Uterus (tissue), 4 donors: ENCODE results near the gene GTSF1L. TPM values are rescaled to one million over a fixed set of nuclear protein-coding genes. Genes with fewer than 3 reads are reported as not detected.

ENCODE experiments used
- DNase-seq, 2 donors: peaks; one replicate each; pipeline ENCODE4 v3.0.0-alpha.2; 2019 to 2020
- H3K27ac ChIP-seq, 2 donors: fragments of 200-600 bp; sonication (generic); 1 replicate in 1 of 2; 2 replicates in 1 of 2; pipeline ENCODE4 v1.5.1; 2016 to 2018
- H3K27me3 ChIP-seq, 2 donors: fragments of 200-600 bp; sonication (generic); one replicate each; pipeline ENCODE4 v1.5.1; 2018 to 2019; ENCODE audit warnings: control low read depth in 1 of 2
- H3K36me3 ChIP-seq, 2 donors: fragments of 200-600 bp; sonication (generic); one replicate each; pipeline ENCODE4 v1.5.1; 2019; ENCODE audit warnings: control low read depth in 1 of 2
- H3K4me1 ChIP-seq, 2 donors: fragments of 200-600 bp; sonication (generic); one replicate each; pipeline ENCODE4 v1.5.1; 2018 to 2019; ENCODE audit warnings: control low read depth in 1 of 2
- H3K4me3 ChIP-seq, 2 donors: fragments of 200-600 bp; sonication (generic); 1 replicate in 1 of 2; 2 replicates in 1 of 2; pipeline ENCODE4 v1.5.1; 2018 to 2019; ENCODE audit warnings: mild to moderate bottlenecking in 1 of 2
- H3K9me3 ChIP-seq, 2 donors: fragments of 200-600 bp; sonication (generic); one replicate each; pipeline ENCODE4 v1.5.1; 2019; ENCODE audit warnings: control low read depth in 1 of 2
- CTCF ChIP-seq, 4 experiments: fragments of 200-600 bp in 2 of 4; fragments of 450-650 bp in 2 of 4; sonication (generic) in 2 of 4; IDR thresholded peaks; one replicate each; pipeline ENCODE4 v1.5.1; 2016 to 2019; ENCODE audit warnings: antibody characterized with exemption in 4 of 4, mild to moderate bottlenecking in 2 of 4, moderate library complexity in 1 of 4
- POLR2A ChIP-seq, 2 donors: fragments of 450-650 bp; IDR thresholded peaks; one replicate each; pipeline ENCODE4 v1.6.1; 2016; ENCODE audit warnings: antibody characterized with exemption in 2 of 2, mild to moderate bottlenecking in 1 of 2, moderate library complexity in 1 of 2
- intact Hi-C: fragments of 100-400 bp; cut with DNase I; formaldehyde crosslinking; loops from one replicate; pipeline ENCODE4 v1.15.1; 2023; ENCODE audit warnings: low total_unique reads
- total RNA-seq, 4 donors: library from RNA; depleted of rRNA in 3 of 4; stranded (reverse); fragments of >200 nt in 3 of 4; gene quantifications; one replicate each; pipeline versions ENCODE4 v1.1.0 to v1.2.4, GENCODE V29; 2014 to 2023
- donor health status: DM: yes; HTN: yes; CAD: no.

The GTSF1L gene
- total RNA-seq = not detected

GRCh38 chr20:43726811-43727338 is at the start of gene GTSF1L:
Gene GTSF1L, minus strand, starts transcription at chr20:43727002. Its CDS starts 308 bp downstream, at chr20:43726694.
- H3K9me3 ChIP-seq = no peaks in the 10 kb centered on the region

GRCh38 chr20:43774754-43775153 is 48.0 kb upstream of the GTSF1L start:
- Histone ChIP-seq H3K27me3 (no peaks in the 10 kb centered on the region), H3K27ac (no peak overlapping the region), H3K4me3 (no peak overlapping the region), H3K36me3 (no peaks in the 10 kb centered on the region), H3K9me3 (no peaks in the 10 kb centered on the region), H3K4me1 (no peaks in the 10 kb centered on the region)
- DNase-seq = no peak
- no peak for TF ChIP-seq POLR2A (IDR thresholded peaks at IDR 0.05)
- no peak for TF ChIP-seq CTCF (IDR thresholded peaks at IDR 0.05)
- intact Hi-C loops = no loop called here

More at GRCh38 chr20:43726811-43727338, at the start of gene GTSF1L:
- no peak for DNase-seq
- Histone ChIP-seq H3K27me3 (no peaks in the 10 kb centered on the region), H3K36me3 (no peaks in the 10 kb centered on the region), H3K4me3 (no peak within 1 kb of the TSS), H3K4me1 (no peaks in the 10 kb centered on the region), H3K27ac (no peak within 1 kb of the TSS)
- intact Hi-C loops = no loop called here
- TF ChIP-seq CTCF (IDR thresholded peaks at IDR 0.05) (no peak), POLR2A (IDR thresholded peaks at IDR 0.05) (no peak)

GRCh38 chr20:43771503-43772190 is 44.8 kb upstream of the GTSF1L start:
- intact Hi-C loops = no loop called here
- Histone ChIP-seq H3K9me3 (no peaks in the 10 kb centered on the region), H3K4me1 (no peaks in the 10 kb centered on the region)

GRCh38 chr20:43770342-43770741 is 43.5 kb upstream of the GTSF1L start:
- Histone ChIP-seq H3K9me3 (no peaks in the 10 kb centered on the region), H3K27me3 (no peaks in the 10 kb centered on the region), H3K27ac (no peak overlapping the region), H3K4me1 (no peaks in the 10 kb centered on the region), H3K4me3 (no peak overlapping the region), H3K36me3 (no peaks in the 10 kb centered on the region)
- intact Hi-C loops = no loop called here
- no peak for TF ChIP-seq CTCF (IDR thresholded peaks at IDR 0.05)
- no peak for DNase-seq

More at GRCh38 chr20:43771503-43772190, 44.8 kb upstream of the GTSF1L start:
- Histone ChIP-seq H3K4me3 (no peak overlapping the region), H3K27me3 (no peaks in the 10 kb centered on the region), H3K27ac (no peak overlapping the region), H3K36me3 (no peaks in the 10 kb centered on the region)
- DNase-seq = no peak
- no peak for TF ChIP-seq CTCF (IDR thresholded peaks at IDR 0.05)
- TF ChIP-seq POLR2A (IDR thresholded peaks at IDR 0.05) = no peak

- Histone ChIP-seq H3K4me3 (no peak overlapping the region), H3K27me3 (no peaks in the 10 kb centered on the region), H3K27ac (no peak overlapping the region), H3K36me3 (no peaks in the 10 kb centered on the region), H3K4me1 (no peaks in the 10 kb centered on the region), H3K9me3 (no peaks in the 10 kb centered on the region)
- intact Hi-C loops = no loop called here
- no peak for TF ChIP-seq CTCF (IDR thresholded peaks at IDR 0.05)
- TF ChIP-seq POLR2A (IDR thresholded peaks at IDR 0.05) = no peak
- no peak for DNase-seq
Measured at GRCh38 chr20:43767686-43768474, 41.1 kb upstream of the GTSF1L start.
